Hepatocyte (in vitro differentiated cells): Measurements from ENCODE around the gene KLHDC8A. TPM values are rescaled to one million over a fixed set of nuclear protein-coding genes. Genes with fewer than 3 reads are reported as not detected.
"Not testable (repeated sequence)": the region's sequence is repeated elsewhere in the genome, so short reads cannot be mapped to it uniquely, and the experiment has no call there.

Source experiments
- DNase-seq: peaks from one replicate; pipeline ENCODE4 v3.0.0-alpha.2; 2016; ENCODE audit warnings: low spot score
- H2AFZ ChIP-seq: fragments of 200-600 bp; sonication (generic); 2 replicates; pipeline ENCODE4 v1.6.0; 2016; ENCODE audit warnings: antibody characterized with exemption, mild to moderate bottlenecking
- H3K27ac ChIP-seq: fragments of 200-600 bp; sonication (generic); 2 replicates; pipeline ENCODE4 v1.5.1; 2016; ENCODE audit warnings: mild to moderate bottlenecking
- H3K27me3 ChIP-seq: fragments of 200-600 bp; sonication (generic); 2 replicates; pipeline ENCODE4 v1.6.1; 2016
- H3K36me3 ChIP-seq: fragments of 200-600 bp; sonication (generic); replicated peaks from 2 replicates; pipeline ENCODE4 v1.5.1; 2016; ENCODE audit warnings: low read depth; ENCODE audit not compliant: insufficient read depth
- H3K4me1 ChIP-seq: fragments of 200-600 bp; sonication (generic); 2 replicates; pipeline ENCODE4 v1.5.1; 2016; ENCODE audit warnings: mild to moderate bottlenecking, moderate library complexity; ENCODE audit not compliant: insufficient read depth
- H3K4me2 ChIP-seq: fragments of 200-600 bp; sonication (generic); 2 replicates; pipeline ENCODE4 v1.6.0; 2016
- H3K4me3 ChIP-seq: fragments of 200-600 bp; sonication (generic); 2 replicates; pipeline ENCODE4 v1.5.1; 2016; ENCODE audit warnings: mild to moderate bottlenecking
- H3K79me2 ChIP-seq: fragments of 200-600 bp; sonication (generic); 2 replicates; pipeline ENCODE4 v1.6.0; 2017; ENCODE audit warnings: mild to moderate bottlenecking
- H3K9me2 ChIP-seq: fragments of 200-600 bp; sonication (generic); replicated peaks from 2 replicates; pipeline ENCODE4 v1.6.0; 2017; ENCODE audit warnings: mild to moderate bottlenecking; ENCODE audit not compliant: insufficient read depth
- H3K9me3 ChIP-seq: fragments of 200-600 bp; sonication (generic); 2 replicates; pipeline ENCODE4 v1.5.1; 2016; ENCODE audit warnings: low read depth, mild to moderate bottlenecking
- H4K20me1 ChIP-seq: fragments of 200-600 bp; sonication (generic); 2 replicates; pipeline ENCODE4 v1.6.0; 2016; ENCODE audit warnings: mild to moderate bottlenecking; ENCODE audit not compliant: insufficient read depth, poor library complexity, severe bottlenecking
- EZH2 ChIP-seq: fragments of 200-600 bp; sonication (generic); IDR thresholded peaks from 2 replicates; pipeline ENCODE4 v1.6.1; 2016; ENCODE audit warnings: antibody characterized with exemption, mild to moderate bottlenecking, borderline replicate concordance
- EZH2phosphoT487 ChIP-seq: fragments of 200-600 bp; sonication (generic); IDR thresholded peaks from one replicate; pipeline ENCODE4 v1.6.1; 2018; ENCODE audit warnings: antibody characterized with exemption, mild to moderate bottlenecking, low read depth, moderate library complexity; ENCODE audit not compliant: unreplicated experiment, severe bottlenecking
- WGBS: methylation state at CpG from one replicate; pipeline ENCODE4 v1.1.6; 2016; ENCODE audit warnings: low lambda C conversion rate; ENCODE audit errors: missing lambda C conversion rate; 5-methylcytosine and 5-hydroxymethylcytosine counted together
- polyA plus RNA-seq: library from polyadenylated mRNA; unstranded; fragments of >200 nt; fragmentation: Nextera tagmentation; extraction: Ambion mirVana; gene quantifications from 2 replicates; pipeline ENCODE4 v1.2.1, GENCODE V29; 2016
- total RNA-seq: library from RNA; depleted of rRNA; stranded (reverse); fragments of >200 nt; gene quantifications from 2 replicates; pipeline ENCODE4 v1.2.3, GENCODE V29; 2014
- TF ChIP-seq, protein P1 (sequence below): fragments of 200-600 bp; sonication (generic); IDR thresholded peaks from 2 replicates; pipeline ENCODE4 v1.5.1; 2016; ENCODE audit warnings: antibody characterized with exemption, mild to moderate bottlenecking; ENCODE audit not compliant: poor library complexity

Gene KLHDC8A
- total and polyA plus RNA-seq, 2 experiments from 2014 or later, result 0.40 to 1.6 TPM

DNA sequence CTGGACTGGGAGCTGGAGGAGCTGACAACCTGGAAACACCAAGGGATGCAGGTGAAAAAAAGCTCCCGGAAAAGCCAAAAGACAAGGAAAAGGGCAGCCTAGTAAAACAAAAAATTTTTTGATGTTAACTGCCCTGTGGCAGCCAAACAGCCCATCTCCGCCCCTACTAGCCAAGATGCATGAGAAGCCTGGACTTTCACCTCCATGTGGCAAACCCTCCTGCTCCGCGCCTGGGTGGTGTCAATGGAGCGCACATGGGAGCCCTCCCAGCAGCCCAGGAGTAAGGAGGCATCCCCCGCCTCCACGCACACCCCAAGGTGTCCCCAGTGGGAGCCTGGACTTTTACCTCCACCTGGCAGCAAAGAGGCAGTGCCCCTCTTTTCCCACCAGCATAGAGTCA is 34.7 kb upstream of the KLHDC8A start:
- no peaks in the 10 kb centered on the region for H4K20me1 ChIP-seq
- TF ChIP-seq EZH2 (no peak), EZH2phosphoT487 (no peak)
- TF ChIP-seq, protein P1, sequence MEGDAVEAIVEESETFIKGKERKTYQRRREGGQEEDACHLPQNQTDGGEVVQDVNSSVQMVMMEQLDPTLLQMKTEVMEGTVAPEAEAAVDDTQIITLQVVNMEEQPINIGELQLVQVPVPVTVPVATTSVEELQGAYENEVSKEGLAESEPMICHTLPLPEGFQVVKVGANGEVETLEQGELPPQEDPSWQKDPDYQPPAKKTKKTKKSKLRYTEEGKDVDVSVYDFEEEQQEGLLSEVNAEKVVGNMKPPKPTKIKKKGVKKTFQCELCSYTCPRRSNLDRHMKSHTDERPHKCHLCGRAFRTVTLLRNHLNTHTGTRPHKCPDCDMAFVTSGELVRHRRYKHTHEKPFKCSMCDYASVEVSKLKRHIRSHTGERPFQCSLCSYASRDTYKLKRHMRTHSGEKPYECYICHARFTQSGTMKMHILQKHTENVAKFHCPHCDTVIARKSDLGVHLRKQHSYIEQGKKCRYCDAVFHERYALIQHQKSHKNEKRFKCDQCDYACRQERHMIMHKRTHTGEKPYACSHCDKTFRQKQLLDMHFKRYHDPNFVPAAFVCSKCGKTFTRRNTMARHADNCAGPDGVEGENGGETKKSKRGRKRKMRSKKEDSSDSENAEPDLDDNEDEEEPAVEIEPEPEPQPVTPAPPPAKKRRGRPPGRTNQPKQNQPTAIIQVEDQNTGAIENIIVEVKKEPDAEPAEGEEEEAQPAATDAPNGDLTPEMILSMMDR, result no peak
- no peak for DNase-seq
- H3K4me3 ChIP-seq, result no peak overlapping the region
- H3K9me2 ChIP-seq, result no peaks in the 10 kb centered on the region
- no peak overlapping the region for H2AFZ ChIP-seq
- H3K27ac ChIP-seq, result no peak overlapping the region
- H3K36me3 ChIP-seq, result no peaks in the 10 kb centered on the region
- H3K9me3 ChIP-seq, result no peaks in the 10 kb centered on the region
- no peaks in the 10 kb centered on the region for H3K27me3 ChIP-seq
- 81% methylated on average over 7 of the region's 7 CpGs for WGBS
- no peaks in the 10 kb centered on the region for H3K79me2 ChIP-seq
- H3K4me2 ChIP-seq, result no peak overlapping the region
- no peaks in the 10 kb centered on the region for H3K4me1 ChIP-seq

DNA sequence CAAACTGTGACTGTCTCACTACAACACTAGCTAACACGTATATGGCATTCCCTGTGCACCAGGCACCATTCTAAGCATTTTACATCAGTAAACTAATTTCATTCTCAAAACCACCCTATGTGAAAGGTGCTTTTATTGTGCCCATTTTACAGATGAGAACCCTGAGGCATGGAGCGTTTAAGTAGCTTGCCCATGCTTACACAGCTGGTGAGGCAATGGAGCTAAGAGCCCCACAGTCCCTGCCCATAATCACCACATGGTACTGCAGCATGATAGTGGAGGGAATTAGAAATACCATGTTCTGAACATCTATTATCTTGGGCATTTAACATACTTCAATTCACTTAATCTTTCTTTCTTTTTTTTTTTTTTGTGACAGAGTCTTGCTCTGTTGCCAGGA is 31.1 kb upstream of the KLHDC8A start:
- H3K9me2 ChIP-seq, result no peaks in the 10 kb centered on the region
- no peaks in the 10 kb centered on the region for H3K4me1 ChIP-seq
- H3K4me2 ChIP-seq, result no peak overlapping the region
- no peak overlapping the region for H3K4me3 ChIP-seq
- no peak for DNase-seq
- H3K27me3 ChIP-seq, result no peaks in the 10 kb centered on the region
- H3K9me3 ChIP-seq, result no peaks in the 10 kb centered on the region
- TF ChIP-seq, protein P1, result no peak
- TF ChIP-seq EZH2phosphoT487, result no peak
- no peak for TF ChIP-seq EZH2
- H2AFZ ChIP-seq, result no peak overlapping the region
- H3K79me2 ChIP-seq, result no peaks in the 10 kb centered on the region
- 88% methylated on average over 2 of the region's 2 CpGs for WGBS
- H3K27ac ChIP-seq, result no peak overlapping the region
- no peaks in the 10 kb centered on the region for H3K36me3 ChIP-seq
- no peaks in the 10 kb centered on the region for H4K20me1 ChIP-seq

DNA sequence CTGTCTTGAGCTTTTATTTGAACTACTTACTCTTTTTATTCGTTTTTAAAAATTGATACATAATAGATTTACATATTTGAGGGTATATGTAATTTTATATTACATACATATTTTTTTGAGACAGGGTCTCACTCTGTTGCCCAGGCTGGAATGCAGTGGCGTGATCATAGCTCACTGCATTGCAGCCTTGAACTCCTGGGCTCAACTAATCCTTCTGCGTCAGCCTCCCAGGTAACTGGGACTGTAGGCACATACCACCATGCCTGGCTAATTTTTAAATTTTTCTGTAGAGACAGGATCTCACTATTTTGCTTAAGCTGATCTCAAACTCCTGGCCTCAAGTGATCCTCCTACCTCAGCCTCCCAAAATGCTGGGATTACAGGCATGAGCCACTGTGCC is 26.3 kb upstream of the KLHDC8A start:
- 76% methylated on average over 3 of the region's 3 CpGs for WGBS
- DNase-seq, H3K4me2 ChIP-seq: not testable (repeated sequence)

DNA sequence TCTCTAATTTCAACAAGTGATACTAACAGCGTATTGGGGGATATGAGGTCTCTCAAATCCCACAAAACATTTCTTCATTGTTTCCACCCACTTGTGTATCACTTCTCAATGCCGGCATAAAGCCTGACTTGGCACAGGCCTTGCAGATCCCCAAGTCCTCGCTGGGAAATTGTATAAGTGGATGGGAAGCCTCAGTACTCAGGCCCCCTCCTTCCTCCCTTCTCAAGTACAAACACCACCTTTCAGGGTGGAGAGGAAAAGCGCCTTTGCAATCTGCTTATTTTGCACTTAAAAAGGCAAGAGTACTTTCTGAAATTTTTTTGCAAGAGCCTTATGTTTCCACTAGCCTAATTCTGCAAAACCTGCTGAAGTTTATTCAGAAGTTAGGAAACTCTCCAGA is 25.8 kb upstream of the KLHDC8A start:
- H4K20me1 ChIP-seq, result no peaks in the 10 kb centered on the region
- H3K79me2 ChIP-seq, result no peaks in the 10 kb centered on the region
- H3K9me2 ChIP-seq, result no peaks in the 10 kb centered on the region
- DNase-seq, result no peak
- no peaks in the 10 kb centered on the region for H3K9me3 ChIP-seq
- no peak overlapping the region for H2AFZ ChIP-seq
- H3K27me3 ChIP-seq, result no peaks in the 10 kb centered on the region
- H3K4me3 ChIP-seq, result no peak overlapping the region
- H3K27ac ChIP-seq, result no peak overlapping the region
- no peak for TF ChIP-seq EZH2
- TF ChIP-seq, protein P1, result no peak
- no peak for TF ChIP-seq EZH2phosphoT487
- no peak overlapping the region for H3K4me2 ChIP-seq
- WGBS, result 71% methylated on average over 4 of the region's 4 CpGs
- H3K4me1 ChIP-seq, result no peaks in the 10 kb centered on the region
- H3K36me3 ChIP-seq, result no peaks in the 10 kb centered on the region

More for the DNA sequence above, 26.3 kb upstream of the KLHDC8A start:
- not testable (repeated sequence) for H3K9me3 ChIP-seq, H3K27ac ChIP-seq, H2AFZ ChIP-seq, H4K20me1 ChIP-seq, H3K4me1 ChIP-seq, H3K79me2 ChIP-seq, H3K4me3 ChIP-seq, H3K27me3 ChIP-seq, H3K9me2 ChIP-seq, H3K36me3 ChIP-seq
